ENCODE measurements around the gene PGA5. TPM values are rescaled to one million over a fixed set of nuclear protein-coding genes. Genes with fewer than 3 reads are reported as not detected.
"Not testable (repeated sequence)": the region's sequence is repeated elsewhere in the genome, so short reads cannot be mapped to it uniquely, and the experiment has no call there.

Gene PGA5
- total RNA-seq, 1 donor from 2014 or later = 8.9 TPM

DNA sequence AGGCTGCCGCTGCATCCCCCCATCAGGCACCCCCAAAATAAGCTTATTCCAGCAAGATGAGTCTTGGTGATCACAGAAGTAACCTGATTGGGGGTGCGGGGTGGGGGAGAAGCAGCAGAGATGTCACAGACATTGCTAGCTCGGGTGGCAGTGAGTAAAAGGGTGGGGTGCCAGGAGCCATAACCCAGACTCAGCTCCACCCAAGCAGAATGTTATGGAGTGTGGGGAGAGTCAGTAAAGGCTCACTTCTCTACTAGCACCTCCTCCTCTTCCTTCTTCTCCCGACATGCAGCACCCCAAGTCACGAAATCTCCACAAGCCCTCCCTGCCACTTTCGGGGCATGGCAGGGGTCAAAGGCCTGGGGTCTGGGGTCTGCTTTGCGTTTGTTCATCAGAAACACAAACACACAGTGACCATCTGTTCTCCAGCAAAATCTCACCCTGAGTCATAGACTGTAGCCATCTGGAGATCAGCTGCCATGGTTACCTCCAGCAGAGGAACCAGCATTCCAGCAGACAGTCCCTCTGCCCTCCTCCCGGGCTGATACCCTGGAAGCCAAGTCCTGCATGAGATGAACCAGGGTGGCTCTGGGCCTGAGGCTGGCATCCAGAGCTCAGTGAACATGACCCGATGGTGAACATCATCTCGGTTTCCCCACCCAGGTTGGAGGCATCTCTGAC is 14.4 kb upstream of the PGA5 start:
- DNase-seq (ENCODE audit: low spot score) = not testable (repeated sequence)

DNA sequence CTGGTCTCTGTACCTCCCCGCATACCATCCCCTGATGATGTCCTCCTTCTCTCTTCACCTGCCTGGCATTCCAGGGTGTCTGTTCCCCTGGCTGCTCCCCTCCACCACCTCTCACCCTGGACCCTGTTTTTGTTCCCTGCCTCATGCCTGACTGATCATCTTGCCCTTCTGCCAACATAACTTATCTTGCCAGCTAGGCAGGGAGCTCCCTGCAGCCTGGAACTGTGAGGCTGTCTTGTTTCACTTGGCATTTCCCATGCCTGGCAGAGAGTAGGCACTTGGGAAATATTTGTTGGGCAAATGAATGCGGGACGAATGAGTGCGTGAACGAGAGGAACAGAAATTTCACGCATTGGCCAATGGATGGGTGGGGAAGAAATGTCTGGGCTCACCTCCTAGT is 11.5 kb upstream of the PGA5 start:
- DNase-seq (ENCODE audit: low spot score) = not testable (repeated sequence)

DNA sequence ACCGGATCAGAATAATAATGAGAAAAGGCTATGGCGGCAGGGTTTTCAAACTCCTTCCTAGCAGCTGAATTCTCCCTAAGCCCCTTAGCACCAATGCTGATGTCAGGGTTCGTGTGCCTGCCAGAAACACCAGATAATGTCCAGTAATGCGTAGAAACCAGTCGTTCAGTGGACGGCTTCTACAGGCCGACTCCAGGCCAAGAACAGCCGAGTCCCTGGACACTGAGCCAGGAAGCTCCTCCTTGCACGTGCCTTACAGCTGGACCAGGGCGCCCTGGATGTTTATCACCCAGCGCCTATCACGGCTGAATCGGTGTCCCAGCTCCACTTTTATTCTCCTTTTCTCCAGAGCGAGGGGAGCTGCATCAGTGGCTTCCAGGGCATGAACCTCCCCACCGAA is 9.9 kb upstream of the PGA5 start:
- not testable (repeated sequence) for DNase-seq (ENCODE audit: low spot score)

DNA sequence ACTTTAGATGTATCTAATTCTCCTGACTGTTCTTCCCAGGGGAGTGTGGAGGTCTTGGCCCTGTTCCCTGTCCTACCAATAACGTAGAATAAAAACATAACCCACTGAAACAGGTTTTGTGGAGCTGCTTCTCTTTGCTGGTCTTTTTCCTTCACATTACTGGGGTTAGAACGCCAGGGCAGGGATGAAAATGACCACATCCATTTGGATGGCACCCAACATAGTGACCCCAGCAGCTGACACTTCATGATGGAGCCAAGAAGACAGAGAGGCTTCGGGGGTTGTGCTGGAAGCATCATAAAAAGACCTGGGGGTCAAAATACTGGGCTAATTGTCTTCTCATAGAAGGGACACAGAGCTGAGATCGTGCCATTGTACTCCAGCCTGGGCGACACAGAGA is 9.4 kb upstream of the PGA5 start:
- DNase-seq (ENCODE audit: low spot score) = not testable (repeated sequence)

DNA sequence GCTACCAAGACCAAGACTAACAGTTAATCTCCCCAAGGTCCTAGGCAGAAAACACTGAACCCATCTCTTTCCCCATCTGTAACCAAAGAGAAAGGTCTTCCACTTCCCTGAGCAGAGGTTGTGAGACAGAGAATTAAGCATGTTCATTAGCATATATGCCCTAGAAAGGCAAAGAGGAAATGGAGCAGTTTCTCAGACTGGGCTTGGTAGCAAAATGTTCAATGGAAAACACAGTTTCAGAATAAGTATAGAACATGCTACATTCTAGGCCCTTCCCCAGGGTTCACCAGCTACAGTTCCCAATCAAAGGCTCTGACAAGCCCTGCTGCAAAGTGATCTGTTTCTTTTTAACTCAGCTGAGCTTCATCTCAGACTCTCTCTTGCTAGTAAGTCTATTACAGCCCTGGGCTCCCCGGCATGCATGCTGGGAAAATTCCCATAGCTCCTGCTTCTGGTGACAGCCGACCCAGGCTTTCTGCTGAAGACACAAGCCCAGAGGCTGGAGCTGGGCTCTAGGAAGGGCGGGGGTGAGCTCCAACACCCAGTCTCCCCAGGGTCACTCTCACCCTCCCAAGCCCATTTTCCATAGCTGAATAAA is 8.3 kb upstream of the PGA5 start:
- DNase-seq (ENCODE audit: low spot score) = not testable (repeated sequence)

DNA sequence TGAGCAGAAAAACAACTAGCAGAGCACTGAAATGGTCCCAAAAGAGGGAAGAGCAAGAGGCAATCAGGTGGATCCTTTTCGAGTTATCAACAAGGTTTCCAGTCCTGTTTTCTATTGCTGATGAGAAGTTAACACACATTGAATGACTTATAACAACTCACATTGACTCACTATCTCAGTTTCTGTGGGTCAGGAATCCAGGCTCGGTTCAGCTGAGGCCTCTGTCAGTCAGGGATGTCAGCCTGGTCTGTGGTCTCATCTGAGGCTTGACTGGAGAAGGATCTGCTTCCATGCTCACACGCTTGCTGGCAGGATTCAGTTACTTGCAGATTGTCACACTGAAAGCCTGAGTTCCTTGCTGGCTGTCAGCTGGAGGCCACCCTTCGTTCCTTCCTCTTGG is 3.8 kb upstream of the PGA5 start:
- DNase-seq (ENCODE audit: low spot score) = not testable (repeated sequence)

DNA sequence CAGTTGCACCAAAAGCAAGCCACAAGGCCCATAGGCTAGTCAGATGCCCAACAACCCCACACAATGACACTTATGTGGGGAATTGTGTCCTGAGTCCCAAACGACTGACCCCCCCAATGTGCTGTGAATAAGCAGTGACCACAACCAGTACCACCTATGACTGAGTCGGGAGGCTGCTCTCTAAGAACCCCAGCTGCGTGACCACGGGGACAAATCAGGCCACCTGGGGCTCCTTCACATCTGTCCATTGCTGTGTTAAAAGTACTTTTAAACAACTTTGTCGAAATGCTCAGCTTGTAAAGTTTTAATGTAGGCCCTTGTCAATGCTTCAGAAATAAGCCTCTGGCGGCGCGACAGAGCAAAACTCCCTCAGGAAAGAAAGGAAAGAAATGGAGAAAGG is 687 bp upstream of the PGA5 start:
- not testable (repeated sequence) for DNase-seq (ENCODE audit: low spot score)

DNA sequence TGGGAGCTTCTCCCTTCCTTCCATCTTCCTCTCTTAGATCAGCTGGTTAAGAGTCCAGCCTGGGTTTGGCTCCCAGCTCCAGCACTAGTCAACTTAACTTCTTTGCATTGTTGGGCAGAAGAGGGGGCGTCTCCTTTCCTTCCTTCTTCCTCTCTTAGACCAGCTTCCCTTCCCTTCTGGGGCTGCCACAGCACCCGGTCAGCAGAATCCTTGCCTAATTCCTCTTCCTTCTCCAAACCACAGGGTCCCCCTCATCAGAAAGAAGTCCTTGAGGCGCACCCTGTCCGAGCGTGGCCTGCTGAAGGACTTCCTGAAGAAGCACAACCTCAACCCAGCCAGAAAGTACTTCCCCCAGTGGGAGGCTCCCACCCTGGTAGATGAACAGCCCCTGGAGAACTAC is 551 bp downstream of the PGA5 start:
- not testable (repeated sequence) for DNase-seq (ENCODE audit: low spot score)

DNA sequence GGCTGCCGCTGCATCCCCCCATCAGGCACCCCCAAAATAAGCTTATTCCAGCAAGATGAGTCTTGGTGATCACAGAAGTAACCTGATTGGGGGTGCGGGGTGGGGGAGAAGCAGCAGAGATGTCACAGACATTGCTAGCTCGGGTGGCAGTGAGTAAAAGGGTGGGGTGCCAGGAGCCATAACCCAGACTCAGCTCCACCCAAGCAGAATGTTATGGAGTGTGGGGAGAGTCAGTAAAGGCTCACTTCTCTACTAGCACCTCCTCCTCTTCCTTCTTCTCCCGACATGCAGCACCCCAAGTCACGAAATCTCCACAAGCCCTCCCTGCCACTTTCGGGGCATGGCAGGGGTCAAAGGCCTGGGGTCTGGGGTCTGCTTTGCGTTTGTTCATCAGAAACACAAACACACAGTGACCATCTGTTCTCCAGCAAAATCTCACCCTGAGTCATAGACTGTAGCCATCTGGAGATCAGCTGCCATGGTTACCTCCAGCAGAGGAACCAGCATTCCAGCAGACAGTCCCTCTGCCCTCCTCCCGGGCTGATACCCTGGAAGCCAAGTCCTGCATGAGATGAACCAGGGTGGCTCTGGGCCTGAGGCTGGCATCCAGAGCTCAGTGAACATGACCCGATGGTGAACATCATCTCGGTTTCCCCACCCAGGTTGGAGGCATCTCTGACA is 4.4 kb downstream of the PGA5 start:
- not testable (repeated sequence) for DNase-seq (ENCODE audit: low spot score)

DNA sequence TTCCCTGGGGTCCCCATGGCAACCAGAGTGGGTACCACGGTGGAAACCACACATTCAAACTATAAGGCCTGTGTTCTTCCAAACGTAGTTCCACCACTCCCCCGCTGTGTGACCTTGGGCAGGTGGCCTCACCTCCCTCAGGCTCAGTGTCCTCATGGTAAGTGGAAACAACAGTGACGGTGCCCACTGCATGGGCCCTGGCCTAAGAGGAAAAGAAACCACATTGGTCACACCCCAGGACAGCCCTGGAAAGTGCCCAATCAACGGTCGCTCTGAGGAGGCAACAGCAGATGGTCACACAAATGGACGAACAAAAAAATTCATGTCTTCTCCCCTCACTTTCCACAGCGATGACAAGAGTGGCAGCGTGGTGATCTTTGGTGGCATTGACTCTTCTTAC is 7.1 kb downstream of the PGA5 start:
- DNase-seq (ENCODE audit: low spot score) = not testable (repeated sequence)

DNA sequence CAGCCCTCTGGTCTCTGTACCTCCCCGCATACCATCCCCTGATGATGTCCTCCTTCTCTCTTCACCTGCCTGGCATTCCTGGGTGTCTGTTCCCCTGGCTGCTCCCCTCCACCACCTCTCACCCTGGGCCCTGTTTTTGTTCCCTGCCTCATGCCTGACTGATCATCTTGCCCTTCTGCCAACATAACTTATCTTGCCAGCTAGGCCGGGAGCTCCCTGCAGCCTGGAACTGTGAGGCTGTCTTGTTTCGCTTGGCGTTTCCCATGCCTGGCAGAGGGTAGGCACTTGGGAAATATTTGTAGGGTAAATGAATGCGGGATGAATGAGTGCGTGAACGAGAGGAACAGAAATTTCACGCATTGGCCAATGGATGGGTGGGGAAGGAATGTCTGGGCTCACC is 8.2 kb downstream of the PGA5 start:
- DNase-seq (ENCODE audit: low spot score) = not testable (repeated sequence)

DNA sequence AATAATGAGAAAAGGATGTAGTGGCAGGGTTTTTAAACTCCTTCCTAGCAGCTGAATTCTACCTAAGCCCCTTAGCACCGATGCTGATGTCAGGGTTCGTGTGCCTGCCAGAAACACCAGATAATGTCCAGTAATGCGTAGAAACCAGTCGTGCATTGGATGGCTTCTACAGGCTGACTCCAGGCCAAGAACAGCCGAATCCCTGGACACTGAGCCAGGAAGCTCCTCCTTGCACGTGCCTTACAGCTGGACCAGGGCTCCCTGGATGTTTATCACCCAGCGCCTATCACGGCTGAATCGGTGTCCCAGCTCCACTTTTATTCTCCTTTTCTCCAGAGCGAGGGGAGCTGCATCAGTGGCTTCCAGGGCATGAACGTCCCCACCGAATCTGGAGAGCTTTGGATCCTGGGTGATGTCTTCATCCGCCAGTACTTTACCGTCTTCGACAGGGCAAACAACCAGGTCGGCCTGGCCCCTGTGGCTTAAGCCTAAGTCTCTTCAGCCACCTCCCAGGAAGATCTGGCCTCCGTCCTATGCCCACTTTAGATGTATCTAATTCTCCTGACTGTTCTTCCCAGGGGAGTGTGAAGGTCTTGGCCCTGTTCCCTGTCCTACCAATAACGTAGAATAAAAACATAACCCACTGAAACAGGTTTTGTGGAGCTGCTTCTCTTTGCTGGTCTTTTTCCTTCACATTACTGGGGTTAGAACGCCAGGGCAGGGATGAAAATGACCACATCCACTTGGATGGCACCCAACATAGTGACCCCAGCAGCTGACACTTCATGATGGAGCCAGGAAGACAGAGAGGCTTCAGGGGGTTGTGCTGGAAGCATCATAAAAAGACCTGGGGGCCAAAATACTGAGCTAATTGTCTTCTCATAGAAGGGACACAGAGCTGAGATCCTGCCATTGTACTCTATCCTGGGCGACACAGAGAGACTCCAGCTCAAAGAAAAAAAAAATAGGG is 10.1 kb downstream of the PGA5 start:
- peak; percentile 75 for DNase-seq (ENCODE audit: low spot score)

DNA sequence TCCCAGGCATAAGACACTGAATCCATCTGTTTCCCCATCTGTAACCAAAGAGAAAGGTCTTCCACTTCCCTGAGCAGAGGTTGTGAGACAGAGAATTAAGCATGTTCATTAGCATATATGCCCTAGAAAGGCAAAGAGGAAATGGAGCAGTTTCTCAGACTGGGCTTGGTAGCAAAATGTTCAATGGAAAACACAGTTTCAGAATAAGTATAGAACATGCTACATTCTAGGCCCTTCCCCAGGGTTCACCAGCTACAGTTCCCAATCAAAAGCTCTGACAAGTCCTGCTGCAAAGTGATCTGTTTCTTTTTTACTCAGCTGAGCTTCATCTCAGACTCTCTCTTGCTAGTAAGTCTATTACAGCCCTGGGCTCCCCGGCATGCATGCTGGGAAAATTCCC is 11.4 kb downstream of the PGA5 start:
- DNase-seq (ENCODE audit: low spot score) = not testable (repeated sequence)

DNA sequence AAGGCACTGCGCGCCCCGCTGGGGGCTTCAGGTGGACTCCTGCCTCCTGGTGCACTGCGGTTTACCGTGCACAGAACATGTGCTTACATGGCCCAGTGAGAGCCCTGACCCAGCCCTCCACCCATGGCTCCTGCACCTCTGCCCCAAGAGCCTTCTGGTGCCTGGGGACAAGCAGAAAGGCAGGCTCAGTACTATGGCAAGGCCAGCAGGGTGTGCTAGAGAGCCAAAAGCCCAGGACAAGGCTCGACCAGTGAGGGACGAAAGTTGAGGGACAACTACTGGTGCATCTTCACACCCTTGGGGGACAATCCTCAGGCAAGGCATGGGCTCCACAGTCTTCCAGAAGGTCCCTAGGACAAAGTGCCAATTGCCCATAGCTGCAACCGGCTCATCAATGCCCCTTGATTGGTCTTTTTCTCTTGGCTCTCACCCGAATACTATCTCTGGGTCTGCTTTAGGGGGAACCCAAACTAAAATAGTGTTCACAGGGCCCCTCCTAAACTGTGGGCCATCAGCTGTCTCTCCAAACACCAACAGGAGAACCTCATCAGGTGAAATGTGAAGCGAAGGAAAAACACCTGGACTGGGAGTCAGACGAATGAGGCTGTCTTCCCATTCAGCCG is 13.5 kb downstream of the PGA5 start:
- DNase-seq (ENCODE audit: low spot score) = peak; percentile 35

DNA sequence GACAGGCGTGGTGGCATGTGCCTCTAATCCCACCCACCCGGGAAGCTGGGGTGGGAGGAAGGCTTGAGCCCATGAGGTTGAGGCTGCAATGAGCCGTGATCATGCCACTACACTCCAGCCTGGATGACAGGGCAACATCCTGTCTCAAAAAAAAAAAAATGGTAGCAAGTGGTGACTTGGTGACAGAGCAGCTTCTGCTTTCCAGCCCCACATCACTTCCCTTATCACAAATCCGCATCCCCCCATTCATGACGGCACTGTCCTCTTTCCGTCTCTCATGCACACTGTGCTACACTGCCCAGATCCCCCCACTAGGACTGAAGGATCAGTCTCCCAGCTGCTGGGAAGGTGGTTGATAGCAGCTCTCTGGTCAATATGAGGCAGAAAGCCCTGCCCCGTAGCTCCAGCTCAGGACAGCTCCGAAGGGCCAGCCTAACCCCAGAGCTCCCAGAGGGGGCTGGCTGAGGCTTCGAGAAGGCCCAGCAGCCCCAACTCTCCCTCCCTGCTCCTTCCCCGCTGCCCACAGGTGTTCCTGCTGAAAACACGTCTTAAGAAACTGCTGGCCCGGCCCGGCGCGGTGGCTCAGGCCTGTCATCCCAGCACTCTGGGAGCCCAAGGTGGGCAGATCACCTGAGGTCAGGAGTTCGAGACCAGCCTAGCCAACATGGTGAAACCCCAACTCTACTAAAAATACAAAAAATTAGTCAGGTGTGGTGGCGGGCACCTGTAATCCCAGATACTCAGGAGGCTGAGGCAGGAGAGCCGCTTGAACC is 15.9 kb downstream of the PGA5 start:
- no peak for DNase-seq (ENCODE audit: low spot score)

DNA sequence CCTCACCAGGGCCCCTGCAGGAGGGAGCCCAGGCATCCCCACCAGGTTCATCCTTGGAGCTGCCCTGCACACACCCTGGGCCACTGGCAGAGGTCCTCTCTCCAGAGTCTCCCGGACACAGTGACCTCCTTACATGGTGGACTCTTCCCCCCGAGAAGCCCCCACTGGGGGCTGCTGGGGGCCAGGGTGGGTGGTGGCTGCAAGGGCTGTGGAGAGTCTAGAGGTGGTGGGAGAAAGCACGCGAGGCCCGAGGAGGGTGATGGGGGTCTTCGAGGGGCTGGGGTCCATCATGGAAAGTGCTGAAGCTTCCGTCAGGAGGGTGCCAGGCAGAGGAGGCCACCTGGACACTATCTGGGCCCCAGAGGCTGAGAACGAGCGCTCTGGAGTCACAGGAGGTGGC is 17.6 kb downstream of the PGA5 start:
- no peak for DNase-seq (ENCODE audit: low spot score)

DNA sequence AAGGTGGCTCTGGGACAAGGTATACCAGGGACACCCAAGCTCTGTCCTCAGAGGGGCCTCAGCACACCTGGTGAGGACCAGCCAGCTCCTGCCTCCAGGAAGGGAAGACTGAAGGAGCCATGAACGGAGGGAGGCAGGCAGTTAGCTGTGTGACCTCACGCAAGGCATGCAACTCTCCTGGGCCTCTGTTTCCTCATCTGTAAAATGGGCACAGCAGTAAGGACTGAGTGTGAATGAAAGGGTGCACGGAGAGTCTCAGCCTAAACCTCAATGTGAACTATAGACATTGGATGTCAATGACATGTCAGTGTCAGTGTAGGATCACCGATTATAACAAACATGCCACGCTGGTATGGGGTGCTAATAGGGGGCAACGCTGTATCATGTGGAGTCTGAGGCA is 18.4 kb downstream of the PGA5 start:
- no peak for DNase-seq (ENCODE audit: low spot score)

DNA sequence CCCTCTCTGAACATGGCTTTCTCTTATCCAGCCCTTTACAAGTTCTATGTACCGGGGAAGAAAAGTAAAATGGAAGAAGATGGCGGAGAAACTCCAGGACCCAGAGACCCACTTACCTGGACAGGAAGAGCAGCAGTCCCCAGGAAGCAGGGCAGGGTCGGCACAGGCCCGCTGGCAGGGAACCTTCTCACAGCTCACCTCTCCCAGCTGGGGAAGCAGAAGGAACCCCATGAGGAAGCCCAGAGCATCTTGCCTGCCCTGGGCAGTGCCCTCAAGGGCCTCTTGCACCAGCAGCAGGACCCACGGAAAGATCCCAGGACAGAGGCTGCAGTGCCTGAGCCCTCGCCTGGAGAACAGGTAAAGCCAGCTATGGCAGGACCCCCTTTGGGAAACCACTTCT is 23.4 kb downstream of the PGA5 start:
- no peak for DNase-seq (ENCODE audit: low spot score)

DNA sequence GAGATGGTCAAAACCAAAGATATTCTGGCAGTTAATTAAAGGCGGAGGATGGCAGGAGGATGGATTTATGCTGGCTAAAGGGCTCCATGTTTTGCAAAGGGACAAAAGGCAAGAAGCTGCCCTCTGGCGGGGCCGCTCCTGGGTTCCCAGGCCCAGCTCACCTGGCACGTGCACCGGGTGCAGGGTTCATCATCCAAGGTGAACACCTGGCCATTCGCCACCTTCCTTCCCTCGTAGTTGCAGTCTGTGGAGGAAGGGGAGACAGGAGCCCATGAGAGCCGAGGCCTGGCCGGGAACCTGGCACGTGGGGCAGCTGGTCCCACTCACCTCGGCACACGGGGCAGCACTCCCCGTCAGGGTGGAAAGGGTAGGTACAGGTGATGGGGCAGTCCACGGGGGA is 23.8 kb downstream of the PGA5 start:
- no peak for DNase-seq (ENCODE audit: low spot score)

DNA sequence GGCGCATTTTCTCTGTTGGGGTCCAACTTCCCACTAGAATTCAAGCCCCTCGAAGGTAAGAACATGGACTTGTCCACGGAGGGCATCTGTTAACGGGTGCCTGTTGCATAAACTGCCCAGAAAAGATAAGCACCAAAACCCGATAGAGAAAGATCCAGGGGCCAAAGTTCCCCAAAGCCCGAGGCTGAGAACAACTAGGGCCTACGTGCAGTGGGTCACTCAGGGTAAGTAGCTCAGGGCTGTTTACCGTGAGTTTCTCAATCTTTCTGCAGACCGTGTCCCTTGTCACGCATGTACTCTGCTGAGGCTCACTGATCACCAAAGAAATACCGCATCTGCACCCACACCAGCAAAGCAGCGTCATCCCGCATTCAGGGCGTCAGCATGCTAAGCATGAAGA is 24.4 kb downstream of the PGA5 start:
- DNase-seq (ENCODE audit: low spot score) = no peak

DNA sequence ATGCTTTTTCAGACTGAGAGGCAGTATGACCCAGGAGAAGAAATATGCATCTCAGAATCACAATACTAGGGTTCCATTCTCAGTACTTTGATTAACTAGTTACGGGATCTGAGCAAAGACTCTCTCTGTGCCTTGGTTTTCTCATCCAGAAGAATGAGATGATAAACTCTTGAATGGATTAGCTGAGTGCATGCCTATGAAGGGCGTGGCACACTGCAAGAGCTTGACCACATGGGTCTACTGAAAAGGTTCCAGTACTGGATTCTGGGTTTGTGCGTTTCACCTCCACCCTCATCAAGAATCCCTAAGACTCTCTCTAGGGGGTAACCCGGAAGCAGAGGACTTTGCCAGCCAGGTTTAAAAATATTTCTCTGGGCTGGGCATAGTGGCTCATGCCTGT is 25.6 kb downstream of the PGA5 start:
- DNase-seq (ENCODE audit: low spot score) = no peak
